Thymus (tissue), 11 donors: ENCODE data around the gene SCRT2. TPM values are rescaled to one million over a fixed set of nuclear protein-coding genes. Genes with fewer than 3 reads are reported as not detected.

Source experiments
- DNase-seq, 9 donors: peaks; one replicate each; pipeline ENCODE4 v3.0.0-alpha.2; 2013; ENCODE audit warnings: low spot score in 9 of 9, low read depth in 6 of 9, missing footprints in 1 of 9
- H3K27ac ChIP-seq, 2 donors: one replicate each; pipeline ENCODE4 v1.5.1; 2013; ENCODE audit warnings: control low read depth in 1 of 2, low read depth in 1 of 2, low read length in 1 of 2, mild to moderate bottlenecking in 1 of 2, moderate library complexity in 1 of 2
- H3K27me3 ChIP-seq, 2 donors: one replicate each; pipeline ENCODE4 v1.5.1; 2013; ENCODE audit warnings: low read length in 1 of 2; ENCODE audit not compliant: control insufficient read depth in 2 of 2, insufficient read depth in 1 of 2
- H3K36me3 ChIP-seq, 2 donors: one replicate each; pipeline ENCODE4 v1.5.1; 2013; ENCODE audit warnings: low read length in 1 of 2, mild to moderate bottlenecking in 1 of 2, moderate library complexity in 1 of 2; ENCODE audit not compliant: control insufficient read depth in 2 of 2, insufficient read depth in 2 of 2
- H3K4me1 ChIP-seq, 2 donors: one replicate each; pipeline ENCODE4 v1.5.1; 2013; ENCODE audit warnings: low read length in 2 of 2; ENCODE audit not compliant: control insufficient read depth in 2 of 2, insufficient read depth in 2 of 2
- H3K4me3 ChIP-seq, 2 donors: one replicate each; pipeline ENCODE4 v1.5.1; 2013; ENCODE audit warnings: low read length in 2 of 2, control low read depth in 1 of 2, mild to moderate bottlenecking in 1 of 2
- H3K9me3 ChIP-seq, 2 donors: one replicate each; pipeline ENCODE4 v1.5.1; 2013; ENCODE audit warnings: low read length in 1 of 2, mild to moderate bottlenecking in 1 of 2; ENCODE audit not compliant: control insufficient read depth in 2 of 2, insufficient read depth in 1 of 2
- WGBS: extraction: QIAGEN DNeasy Blood & Tissue Kit; methylation state at CpG from one replicate; pipeline ENCODE4 v1.1.7; 2013; 5-methylcytosine and 5-hydroxymethylcytosine counted together
- polyA plus RNA-seq: library from polyadenylated mRNA; stranded (reverse); fragments of 200-250 nt; gene quantifications from one replicate; pipeline ENCODE4 v1.2.3, GENCODE V29; 2013
- total RNA-seq: library from RNA; stranded (reverse); fragments of 120-200 nt; gene quantifications from one replicate; pipeline ENCODE4 v1.2.4, GENCODE V29; 2013
- donor health status: healthy.

The SCRT2 gene
- total and polyA plus RNA-seq, 2 donors = under 0.01 TPM; not detected in 1

DNA sequence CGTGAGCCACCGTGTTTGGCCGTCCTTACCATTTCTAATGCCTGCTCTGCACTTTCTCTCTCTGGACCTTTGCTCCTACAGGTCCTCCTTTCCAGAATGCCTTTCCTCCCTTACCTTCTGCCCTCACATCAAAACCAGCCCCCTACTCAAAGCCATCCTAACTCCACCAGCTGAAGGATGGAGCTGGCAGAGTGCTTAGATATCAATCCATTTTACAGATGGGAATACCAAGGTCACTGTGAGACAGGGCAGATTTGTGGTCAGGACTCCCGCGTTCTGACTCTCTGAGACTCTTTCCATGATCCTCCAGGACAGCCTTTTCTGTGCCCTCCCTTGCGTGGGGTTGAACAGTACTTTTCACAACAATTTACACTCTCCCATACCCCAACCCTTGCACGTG, 41.7 kb upstream of the SCRT2 start:
- no peaks in the 10 kb centered on the region for H3K27me3 ChIP-seq
- no peak for DNase-seq
- no peaks in the 10 kb centered on the region for H3K9me3 ChIP-seq
- H3K27ac ChIP-seq = no peak overlapping the region
- H3K36me3 ChIP-seq = no peaks in the 10 kb centered on the region
- no peak overlapping the region for H3K4me3 ChIP-seq
- WGBS = 88% methylated on average over 7 of the region's 7 CpGs
- no peaks in the 10 kb centered on the region for H3K4me1 ChIP-seq

- no peak overlapping the region for H3K27ac ChIP-seq
- no peak for DNase-seq
- H3K4me1 ChIP-seq = no peaks in the 10 kb centered on the region
- H3K36me3 ChIP-seq = no peaks in the 10 kb centered on the region
- 95% methylated on average over 2 of the region's 2 CpGs for WGBS
- no peaks in the 10 kb centered on the region for H3K9me3 ChIP-seq
- no peak overlapping the region for H3K4me3 ChIP-seq
- H3K27me3 ChIP-seq = peaks cover 16 to 23% of the 10 kb centered on the region in 2 donors
Observed at GRCh38 chr20:714453-714852, 38.9 kb upstream of the SCRT2 start.

GRCh38 chr20:711576-711975, 36.0 kb upstream of the SCRT2 start:
- H3K36me3 ChIP-seq = no peaks in the 10 kb centered on the region
- no peak overlapping the region for H3K27ac ChIP-seq
- peaks cover 21 to 33% of the 10 kb centered on the region in 2 donors for H3K27me3 ChIP-seq
- no peak for DNase-seq
- no peaks in the 10 kb centered on the region for H3K4me1 ChIP-seq
- H3K9me3 ChIP-seq = no peaks in the 10 kb centered on the region
- WGBS = 81% methylated on average over 2 of the region's 2 CpGs
- no peak overlapping the region for H3K4me3 ChIP-seq

GRCh38 chr20:710780-711450, 35.3 kb upstream of the SCRT2 start:
- WGBS = 93% methylated on average over 19 of the region's 19 CpGs

DNA sequence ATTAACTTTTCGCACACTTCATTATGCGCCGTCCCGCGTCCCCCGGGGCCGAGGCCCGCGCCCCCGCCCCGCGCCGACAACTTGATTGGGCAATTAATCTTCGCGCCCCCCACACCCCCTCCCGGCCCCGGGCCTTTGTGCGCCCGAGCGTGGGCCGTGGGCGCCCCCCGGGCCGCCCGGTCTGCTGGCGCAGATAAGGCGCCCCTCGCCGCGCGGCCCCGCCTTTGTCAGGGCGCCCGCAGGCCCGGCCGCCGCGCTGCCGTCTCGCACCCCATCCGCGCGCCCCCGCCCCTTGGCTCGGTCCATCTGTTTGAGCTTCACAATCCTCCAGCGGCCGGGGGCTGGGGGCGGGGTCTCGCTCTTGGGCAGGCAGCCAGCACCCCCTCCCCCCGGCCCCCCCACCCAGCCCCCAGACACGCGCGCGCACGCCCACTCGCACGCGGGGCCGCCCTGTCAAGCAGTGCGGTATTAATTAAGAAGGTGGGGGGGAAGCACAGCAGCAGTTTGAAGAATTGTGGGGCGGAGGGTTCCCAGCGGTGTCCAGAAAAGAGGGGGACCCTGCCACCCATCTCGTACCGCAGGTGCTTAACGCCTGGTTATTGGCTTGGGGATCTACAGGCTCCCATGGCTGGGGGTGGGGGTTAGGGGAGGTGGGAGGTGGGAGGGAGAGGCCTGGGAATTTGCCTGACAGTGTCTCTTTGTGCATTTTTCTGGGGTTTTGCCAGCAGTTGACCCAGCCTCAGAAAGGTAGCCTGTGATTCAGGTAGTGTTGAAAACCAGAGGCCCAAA, 34.6 kb upstream of the SCRT2 start:
- DNase-seq = no peak
- Histone ChIP-seq H3K4me1 (no peaks in the 10 kb centered on the region), H3K9me3 (no peaks in the 10 kb centered on the region), H3K4me3 (no peak overlapping the region), H3K27ac (no peak overlapping the region), H3K36me3 (no peaks in the 10 kb centered on the region), H3K27me3 (peaks cover 21 to 33% of the 10 kb centered on the region in 2 donors)
- WGBS = 14% methylated on average over 65 of the region's 65 CpGs

More at GRCh38 chr20:710780-711450, 35.3 kb upstream of the SCRT2 start:
- peaks cover 21 to 33% of the 10 kb centered on the region in 2 donors for H3K27me3 ChIP-seq
- no peak overlapping the region for H3K4me3 ChIP-seq
- H3K27ac ChIP-seq = no peak overlapping the region
- H3K4me1 ChIP-seq = no peaks in the 10 kb centered on the region
- no peak for DNase-seq
- H3K36me3 ChIP-seq = no peaks in the 10 kb centered on the region
- H3K9me3 ChIP-seq = no peaks in the 10 kb centered on the region

GRCh38 chr20:709423-709822, 33.8 kb upstream of the SCRT2 start:
- Histone ChIP-seq H3K4me1 (no peaks in the 10 kb centered on the region), H3K27me3 (peaks cover 21 to 33% of the 10 kb centered on the region in 2 donors), H3K9me3 (no peaks in the 10 kb centered on the region), H3K36me3 (no peaks in the 10 kb centered on the region), H3K27ac (no peak overlapping the region), H3K4me3 (no peak overlapping the region)
- DNase-seq = no peak
- 56% methylated on average over 20 of the region's 20 CpGs for WGBS

DNA sequence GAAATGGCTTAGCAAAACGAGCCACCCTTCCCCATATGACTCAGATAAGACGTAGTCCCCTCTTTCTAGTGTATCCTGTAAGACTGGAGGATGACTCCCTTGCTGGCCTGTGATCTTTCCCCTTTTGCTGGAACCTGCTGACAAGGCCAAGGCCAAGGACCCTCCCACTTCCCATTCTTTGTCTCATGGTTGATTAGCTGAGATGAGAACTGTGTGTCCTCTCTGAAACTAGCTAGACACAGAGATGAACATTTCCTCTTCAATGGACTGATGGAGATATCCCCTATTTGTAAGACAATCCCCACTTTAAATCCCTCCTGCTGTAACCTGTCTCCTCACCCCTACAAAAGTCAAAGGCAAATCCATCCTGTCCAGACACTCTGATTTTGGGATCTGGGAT, 33.4 kb upstream of the SCRT2 start:
- DNase-seq = no peak
- peaks cover 21 to 33% of the 10 kb centered on the region in 2 donors for H3K27me3 ChIP-seq
- no peak overlapping the region for H3K4me3 ChIP-seq
- no peaks in the 10 kb centered on the region for H3K9me3 ChIP-seq
- 90% methylated on average over 2 of the region's 2 CpGs for WGBS
- H3K27ac ChIP-seq = no peak overlapping the region
- H3K4me1 ChIP-seq = no peaks in the 10 kb centered on the region
- H3K36me3 ChIP-seq = no peaks in the 10 kb centered on the region

GRCh38 chr20:707451-708110, 32.0 kb upstream of the SCRT2 start:
- no peaks in the 10 kb centered on the region for H3K36me3 ChIP-seq
- H3K27ac ChIP-seq = no peak overlapping the region
- WGBS = 96% methylated on average over 13 of the region's 13 CpGs
- no peak overlapping the region for H3K4me3 ChIP-seq
- H3K9me3 ChIP-seq = no peaks in the 10 kb centered on the region
- no peaks in the 10 kb centered on the region for H3K4me1 ChIP-seq
- no peak for DNase-seq
- H3K27me3 ChIP-seq = peaks cover 21 to 33% of the 10 kb centered on the region in 2 donors

DNA sequence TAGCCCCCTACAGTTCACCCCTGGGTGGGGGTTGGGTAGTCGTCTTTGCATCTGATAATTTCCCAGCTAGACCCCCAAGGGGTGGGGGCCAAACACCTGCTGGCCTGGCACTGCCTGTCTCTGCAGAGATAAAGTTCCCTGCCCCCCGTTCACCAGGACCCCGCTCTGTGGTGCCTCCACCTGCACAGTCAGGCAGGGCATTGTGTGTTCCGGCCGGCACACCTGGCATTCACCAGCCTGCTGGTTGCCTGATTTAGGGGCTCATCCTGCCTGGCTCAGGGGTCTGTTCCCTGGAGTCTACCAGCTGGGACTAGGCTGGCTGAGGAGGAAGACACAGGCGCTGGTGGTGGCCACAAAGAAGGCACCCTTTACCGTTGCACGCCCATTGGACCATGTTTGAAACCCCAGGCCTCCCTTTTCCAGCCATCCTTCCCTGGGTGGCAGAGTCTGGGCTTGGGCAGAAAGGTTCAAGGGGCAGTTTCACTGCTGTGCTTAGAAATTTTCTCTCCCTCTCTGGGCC, 30.8 kb upstream of the SCRT2 start:
- peaks cover 21 to 27% of the 10 kb centered on the region in 2 donors for H3K27me3 ChIP-seq
- no peak overlapping the region for H3K4me3 ChIP-seq
- H3K4me1 ChIP-seq = no peaks in the 10 kb centered on the region
- H3K27ac ChIP-seq = no peak overlapping the region
- no peaks in the 10 kb centered on the region for H3K36me3 ChIP-seq
- WGBS = 94% methylated on average over 8 of the region's 8 CpGs
- no peaks in the 10 kb centered on the region for H3K9me3 ChIP-seq
- no peak for DNase-seq
